SU-DHL-6 (cell line): ENCODE measurements around the gene EDEM3.

Experiments
- CTCF ChIP-seq: fragments of 200-600 bp; sonication (generic); IDR thresholded peaks from one replicate; pipeline ENCODE4 v1.5.1; 2017; ENCODE audit warnings: antibody characterized with exemption, mild to moderate bottlenecking, low read length, moderate library complexity; ENCODE audit not compliant: insufficient read depth, poor library complexity, severe bottlenecking
- EZH2phosphoT487 ChIP-seq: fragments of 200-600 bp; sonication (generic), shearing (Covaris generic); conservative IDR thresholded peaks from 2 replicates; pipeline ENCODE4 v1.6.1; 2018; ENCODE audit warnings: mild to moderate bottlenecking, antibody characterized with exemption, low read length, moderate library complexity, mixed read lengths

- TF ChIP-seq CTCF: no peak
- TF ChIP-seq EZH2phosphoT487: no peak
Measured at GRCh38 chr1:184803180-184803492, 48.5 kb upstream of the EDEM3 start.
